Osteoblast (primary cell): ENCODE measurements around the gene ZNF521. TPM values are rescaled to one million over a fixed set of nuclear protein-coding genes. Genes with fewer than 3 reads are reported as not detected.

Experiments
- DNase-seq: peaks from one replicate; pipeline ENCODE4 v3.0.0; 2011; ENCODE audit warnings: low spot score, mixed read lengths; ENCODE audit not compliant: insufficient read length; ENCODE audit errors: missing footprints
- H2AFZ ChIP-seq: 2 replicates; pipeline ENCODE4 v1.6.0; 2011; ENCODE audit warnings: mild to moderate bottlenecking, low read length
- H3K27ac ChIP-seq: 2 replicates; pipeline ENCODE4 v1.5.1; 2011; ENCODE audit warnings: mild to moderate bottlenecking, low read depth, low read length, moderate library complexity
- H3K27me3 ChIP-seq: 2 replicates; pipeline ENCODE4 v1.6.0; 2012; ENCODE audit warnings: mild to moderate bottlenecking, control low read depth, inconsistent platforms, low read length, moderate library complexity; ENCODE audit not compliant: insufficient read depth
- H3K36me3 ChIP-seq: 2 replicates; pipeline ENCODE4 v1.5.1; 2011; ENCODE audit warnings: mild to moderate bottlenecking, low read length, control low read depth, moderate library complexity; ENCODE audit not compliant: insufficient read depth
- H3K4me1 ChIP-seq: 2 replicates; pipeline ENCODE4 v1.5.1; 2011; ENCODE audit warnings: mild to moderate bottlenecking, low read length, control low read depth, moderate library complexity; ENCODE audit not compliant: insufficient read depth
- H3K4me2 ChIP-seq: 2 replicates; pipeline ENCODE4 v1.6.0; 2011; ENCODE audit warnings: mild to moderate bottlenecking, low read length; ENCODE audit not compliant: insufficient read depth
- H3K4me3 ChIP-seq: fragments of 200-600 bp; sonication (generic); 3 replicates; pipeline ENCODE4 v1.5.1; 2012; ENCODE audit warnings: mild to moderate bottlenecking, low read length, inconsistent platforms; ENCODE audit not compliant: insufficient read depth
- H3K79me2 ChIP-seq: 2 replicates; pipeline ENCODE4 v1.6.0; 2012; ENCODE audit warnings: mild to moderate bottlenecking, low read length, control low read depth, inconsistent platforms; ENCODE audit not compliant: insufficient read depth
- H3K9me3 ChIP-seq: 2 replicates; pipeline ENCODE4 v1.5.1; 2011; ENCODE audit warnings: low read depth, low read length, control low read depth
- H4K20me1 ChIP-seq: 2 replicates; pipeline ENCODE4 v1.6.0; 2012; ENCODE audit warnings: mild to moderate bottlenecking, low read length, control low read depth; ENCODE audit not compliant: insufficient read depth
- CTCF ChIP-seq: IDR thresholded peaks from 2 replicates; pipeline ENCODE4 v1.5.1; 2011; ENCODE audit warnings: mild to moderate bottlenecking, low read depth, low read length, moderate library complexity; ENCODE audit errors: extremely low read depth
- total RNA-seq: library from RNA; depleted of rRNA; stranded (reverse); fragments of >200 nt; gene quantifications from 2 replicates; pipeline ENCODE4 v1.2.3, GENCODE V29; 2012

ZNF521 gene
- total RNA-seq, 1 donor: 27.5 TPM

GRCh38 chr18:25056429-25056828, 295.5 kb downstream of the ZNF521 start:
- Histone ChIP-seq H4K20me1 (no peaks in the 10 kb centered on the region), H3K9me3 (no peaks in the 10 kb centered on the region), H3K27me3 (no peaks in the 10 kb centered on the region), H3K4me2 (no peak overlapping the region), H3K27ac (no peak overlapping the region), H2AFZ (no peak overlapping the region), H3K4me3 (no peak overlapping the region), H3K4me1 (no peaks in the 10 kb centered on the region), H3K36me3 (no peaks in the 10 kb centered on the region), H3K79me2 (no peaks in the 10 kb centered on the region)
- DNase-seq: no peak
- no peak for TF ChIP-seq CTCF

- Histone ChIP-seq H3K27me3 (no peaks in the 10 kb centered on the region), H3K4me3 (no peak overlapping the region), H3K9me3 (no peaks in the 10 kb centered on the region), H3K79me2 (no peaks in the 10 kb centered on the region), H3K4me1 (no peaks in the 10 kb centered on the region), H4K20me1 (no peaks in the 10 kb centered on the region), H3K27ac (no peak overlapping the region), H3K36me3 (no peaks in the 10 kb centered on the region), H3K4me2 (no peak overlapping the region), H2AFZ (no peak overlapping the region)
- DNase-seq: no peak
- TF ChIP-seq CTCF: no peak
Measured at GRCh38 chr18:25055076-25055475, 296.9 kb downstream of the ZNF521 start.

GRCh38 chr18:25053466-25053865, 298.5 kb downstream of the ZNF521 start:
- Histone ChIP-seq H3K4me1 (no peaks in the 10 kb centered on the region), H2AFZ (no peak overlapping the region), H3K4me2 (no peak overlapping the region), H3K79me2 (no peaks in the 10 kb centered on the region), H3K27me3 (no peaks in the 10 kb centered on the region), H3K36me3 (no peaks in the 10 kb centered on the region), H3K9me3 (no peaks in the 10 kb centered on the region), H4K20me1 (no peaks in the 10 kb centered on the region), H3K27ac (no peak overlapping the region), H3K4me3 (no peak overlapping the region)
- no peak for TF ChIP-seq CTCF
- no peak for DNase-seq

GRCh38 chr18:25052511-25052921, 299.4 kb downstream of the ZNF521 start:
- no peaks in the 10 kb centered on the region for H3K79me2 ChIP-seq

More at GRCh38 chr18:25052511-25052921, 299.4 kb downstream of the ZNF521 start:
- Histone ChIP-seq H3K27ac (no peak overlapping the region), H3K9me3 (no peaks in the 10 kb centered on the region), H3K36me3 (no peaks in the 10 kb centered on the region), H3K27me3 (no peaks in the 10 kb centered on the region), H2AFZ (no peak overlapping the region), H3K4me1 (no peaks in the 10 kb centered on the region), H4K20me1 (no peaks in the 10 kb centered on the region), H3K4me2 (no peak overlapping the region), H3K4me3 (no peak overlapping the region)
- no peak for TF ChIP-seq CTCF
- DNase-seq: no peak
